NCI-H2227 (cell line): ENCODE results near the gene PSG6.
"Not testable (repeated sequence)": the region's sequence is repeated elsewhere in the genome, so short reads cannot be mapped to it uniquely, and the experiment has no call there.

ENCODE experiments used
- DNase-seq: peaks from one replicate; lab custom pipeline; 2025; ENCODE audit not compliant: unreplicated experiment; lab: John Stamatoyannopoulos, UW

The PSG6 gene

DNA sequence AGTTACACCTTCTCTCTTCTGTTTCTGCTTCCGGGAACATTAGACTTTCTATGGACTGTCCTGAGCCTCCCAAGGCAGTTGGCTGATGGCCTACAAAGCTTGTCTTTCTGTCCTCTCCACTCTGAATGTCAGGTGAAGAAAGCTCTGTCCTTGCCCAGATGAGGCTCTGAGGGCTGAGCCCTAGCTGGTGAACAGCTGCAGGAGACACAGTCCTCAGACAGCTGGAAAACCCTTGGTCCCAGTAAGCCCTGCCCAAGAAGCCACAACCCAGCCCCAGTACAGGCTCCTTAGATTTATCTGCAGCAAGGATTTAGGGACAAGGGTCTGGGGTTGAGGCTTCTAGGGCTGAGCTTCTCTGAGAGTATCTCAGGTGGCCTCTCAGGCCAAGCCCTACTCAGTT is 64.5 kb downstream of the PSG6 start:
- not testable (repeated sequence) for DNase-seq

- not testable (repeated sequence) for DNase-seq
Measured at GRCh38 chr19:42852821-42853220, 64.9 kb downstream of the PSG6 start.
